ENCODE results near the gene PRRC2B.

GRCh38 chr9:131482343-131483006 lies 88.6 kb downstream of the PRRC2B start:
- TF ChIP-seq CTCF (IDR thresholded peaks at IDR 0.05 in 8 of 11, conservative IDR thresholded peaks at IDR 0.05 in 3 of 11) (no peak), POLR2A (IDR thresholded peaks at IDR 0.05) (no peak)

Measured in spleen (tissue), 7 donors.